Measurements from ENCODE around the gene CPT1A.
A peak's percentile ranks its signal among the peaks of the same experiment; 100 is the strongest.

CPT1A gene

DNA sequence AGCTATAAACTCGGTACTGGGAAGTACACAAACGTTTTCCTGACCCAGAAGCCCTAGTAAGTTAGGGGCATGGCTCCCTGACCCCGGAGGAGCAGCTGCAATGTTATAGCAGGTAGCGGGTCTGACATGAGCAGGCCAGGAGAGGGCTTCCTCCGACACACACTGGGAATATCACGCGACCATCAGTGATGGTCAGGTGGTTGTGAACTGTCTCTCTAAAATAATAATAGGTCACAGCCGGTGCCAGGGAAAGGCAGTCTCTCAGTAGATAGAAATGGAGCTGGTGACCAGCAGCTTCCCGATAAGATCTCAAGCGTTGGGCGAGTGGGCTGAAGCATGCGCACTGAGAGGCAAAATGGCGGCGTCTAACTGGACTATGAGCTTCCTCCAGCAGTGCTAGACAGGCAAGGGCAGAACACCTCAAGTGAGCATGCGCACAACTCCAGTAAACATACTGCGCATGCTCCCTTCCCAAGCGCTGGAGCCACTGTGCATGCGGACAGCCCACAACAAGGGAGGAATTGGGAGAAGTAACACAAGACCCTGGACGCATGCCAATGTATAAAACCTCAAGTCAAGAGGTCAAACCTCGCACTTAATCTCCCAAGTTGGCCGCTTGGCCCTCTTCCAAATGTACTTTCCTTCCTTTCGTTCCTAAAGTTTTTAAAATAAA lies 68.1 kb downstream of the CPT1A start:
- H3K27ac ChIP-seq: no peak overlapping the region
- TF ChIP-seq, protein P1, sequence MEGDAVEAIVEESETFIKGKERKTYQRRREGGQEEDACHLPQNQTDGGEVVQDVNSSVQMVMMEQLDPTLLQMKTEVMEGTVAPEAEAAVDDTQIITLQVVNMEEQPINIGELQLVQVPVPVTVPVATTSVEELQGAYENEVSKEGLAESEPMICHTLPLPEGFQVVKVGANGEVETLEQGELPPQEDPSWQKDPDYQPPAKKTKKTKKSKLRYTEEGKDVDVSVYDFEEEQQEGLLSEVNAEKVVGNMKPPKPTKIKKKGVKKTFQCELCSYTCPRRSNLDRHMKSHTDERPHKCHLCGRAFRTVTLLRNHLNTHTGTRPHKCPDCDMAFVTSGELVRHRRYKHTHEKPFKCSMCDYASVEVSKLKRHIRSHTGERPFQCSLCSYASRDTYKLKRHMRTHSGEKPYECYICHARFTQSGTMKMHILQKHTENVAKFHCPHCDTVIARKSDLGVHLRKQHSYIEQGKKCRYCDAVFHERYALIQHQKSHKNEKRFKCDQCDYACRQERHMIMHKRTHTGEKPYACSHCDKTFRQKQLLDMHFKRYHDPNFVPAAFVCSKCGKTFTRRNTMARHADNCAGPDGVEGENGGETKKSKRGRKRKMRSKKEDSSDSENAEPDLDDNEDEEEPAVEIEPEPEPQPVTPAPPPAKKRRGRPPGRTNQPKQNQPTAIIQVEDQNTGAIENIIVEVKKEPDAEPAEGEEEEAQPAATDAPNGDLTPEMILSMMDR (conservative IDR thresholded peaks at IDR 0.05): no peak

DNA sequence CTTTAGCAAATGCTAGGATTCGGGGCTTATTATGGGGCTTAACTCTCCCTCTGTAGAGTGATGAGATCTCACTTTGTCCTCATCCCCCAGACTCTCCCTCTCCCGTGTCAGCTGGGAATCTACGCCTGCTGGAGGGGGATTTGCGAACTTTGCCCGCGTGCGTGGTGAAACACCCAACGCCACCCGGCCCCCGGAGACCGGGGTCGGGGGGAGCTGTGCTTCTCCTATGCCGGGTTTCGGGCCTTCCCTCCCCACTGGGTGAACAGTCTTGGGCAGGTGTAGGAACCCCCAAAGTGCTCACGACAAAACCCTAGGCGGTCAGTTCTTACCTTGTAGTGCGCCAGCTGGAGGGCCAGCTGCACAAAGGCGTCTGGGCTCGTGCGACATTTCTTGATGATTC lies 68.8 kb downstream of the CPT1A start:
- TF ChIP-seq, protein P1 (conservative IDR thresholded peaks at IDR 0.05): no peak
- no peak overlapping the region for H3K27ac ChIP-seq

DNA sequence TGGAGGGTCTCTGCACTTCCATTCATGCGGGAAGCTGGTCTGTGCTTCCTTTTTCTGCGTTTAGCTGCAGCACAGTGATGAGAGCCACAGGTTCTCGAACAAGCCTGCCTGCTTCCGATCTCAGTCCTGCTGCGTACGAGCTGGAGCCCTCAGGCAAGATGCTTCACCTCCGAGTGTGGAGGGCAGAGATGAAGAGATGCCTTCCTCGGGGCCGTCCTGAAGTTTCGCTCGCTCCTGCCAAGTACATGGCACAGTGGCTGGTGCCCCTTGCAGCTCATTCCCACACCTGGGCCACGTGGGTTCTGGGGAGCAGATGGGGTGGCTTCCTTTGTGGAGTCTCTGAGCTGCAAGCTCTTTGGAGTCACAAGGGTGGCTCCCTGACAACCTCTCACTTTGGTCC lies 70.9 kb downstream of the CPT1A start:
- no peak overlapping the region for H3K27ac ChIP-seq
- TF ChIP-seq, protein P1 (conservative IDR thresholded peaks at IDR 0.05): no peak

DNA sequence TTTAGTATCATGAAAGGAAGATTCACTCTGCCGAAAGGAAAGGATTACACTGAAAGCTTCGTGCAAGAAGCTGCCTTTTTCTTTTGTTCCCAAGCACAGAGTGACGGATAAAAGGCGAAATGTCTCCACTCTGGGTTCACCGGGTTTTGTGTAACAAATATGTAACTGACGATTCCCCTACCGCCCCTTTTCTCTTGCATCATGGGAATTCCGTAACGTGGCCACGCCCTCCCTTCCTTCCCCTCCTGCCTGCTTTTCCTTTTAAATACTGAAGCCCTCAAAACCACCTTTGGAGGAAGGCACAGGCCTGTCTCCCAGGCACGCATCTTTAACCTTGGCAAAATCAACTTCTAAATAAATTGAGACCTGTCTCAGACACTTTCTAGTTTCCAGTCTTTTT lies 74.0 kb downstream of the CPT1A start:
- TF ChIP-seq, protein P1 (conservative IDR thresholded peaks at IDR 0.05): no peak

DNA sequence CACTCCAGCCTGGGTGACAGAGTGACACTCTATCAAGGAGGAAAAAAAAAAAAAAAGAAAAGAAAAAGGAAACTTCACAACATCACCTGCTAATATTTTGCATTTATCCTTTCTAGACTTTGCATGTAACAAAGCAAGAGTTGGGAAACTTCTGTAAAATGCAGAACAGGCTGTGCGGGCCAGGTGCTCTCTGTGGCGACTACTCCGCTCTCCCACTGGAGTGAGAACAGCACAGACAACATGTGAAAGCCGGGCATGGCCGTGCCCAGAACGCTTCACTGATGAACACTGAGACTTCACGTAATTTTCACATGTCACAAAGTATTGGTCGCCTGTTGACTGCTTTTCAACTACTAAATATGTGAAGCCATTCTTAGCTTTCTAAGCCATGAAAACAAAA lies 74.9 kb downstream of the CPT1A start:
- no peak overlapping the region for H3K27ac ChIP-seq
- TF ChIP-seq, protein P1 (conservative IDR thresholded peaks at IDR 0.05): no peak

More for the DNA sequence above, 74.0 kb downstream of the CPT1A start:
- no peak overlapping the region for H3K27ac ChIP-seq

DNA sequence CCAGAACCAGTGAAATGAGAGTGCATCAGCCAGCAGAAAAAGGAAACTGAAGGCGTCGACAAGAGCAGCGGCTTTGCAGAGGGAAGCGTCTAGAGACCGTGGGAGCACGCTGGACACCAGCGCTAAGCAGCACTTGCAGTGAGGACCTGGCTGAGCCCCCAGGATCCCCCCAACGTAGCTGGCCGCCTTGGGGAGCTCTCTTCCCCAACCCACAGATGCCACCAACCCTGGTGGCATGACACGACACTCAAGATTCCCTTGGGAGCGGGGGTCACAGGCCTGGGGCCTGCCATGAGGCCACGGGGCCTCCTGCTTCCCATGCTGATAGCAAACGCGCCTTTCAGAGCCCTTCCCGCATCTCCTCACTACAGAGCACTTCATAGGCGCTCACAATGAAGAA lies 77.0 kb downstream of the CPT1A start:
- TF ChIP-seq, protein P1 (conservative IDR thresholded peaks at IDR 0.05): no peak
- H3K27ac ChIP-seq: no peak overlapping the region

DNA sequence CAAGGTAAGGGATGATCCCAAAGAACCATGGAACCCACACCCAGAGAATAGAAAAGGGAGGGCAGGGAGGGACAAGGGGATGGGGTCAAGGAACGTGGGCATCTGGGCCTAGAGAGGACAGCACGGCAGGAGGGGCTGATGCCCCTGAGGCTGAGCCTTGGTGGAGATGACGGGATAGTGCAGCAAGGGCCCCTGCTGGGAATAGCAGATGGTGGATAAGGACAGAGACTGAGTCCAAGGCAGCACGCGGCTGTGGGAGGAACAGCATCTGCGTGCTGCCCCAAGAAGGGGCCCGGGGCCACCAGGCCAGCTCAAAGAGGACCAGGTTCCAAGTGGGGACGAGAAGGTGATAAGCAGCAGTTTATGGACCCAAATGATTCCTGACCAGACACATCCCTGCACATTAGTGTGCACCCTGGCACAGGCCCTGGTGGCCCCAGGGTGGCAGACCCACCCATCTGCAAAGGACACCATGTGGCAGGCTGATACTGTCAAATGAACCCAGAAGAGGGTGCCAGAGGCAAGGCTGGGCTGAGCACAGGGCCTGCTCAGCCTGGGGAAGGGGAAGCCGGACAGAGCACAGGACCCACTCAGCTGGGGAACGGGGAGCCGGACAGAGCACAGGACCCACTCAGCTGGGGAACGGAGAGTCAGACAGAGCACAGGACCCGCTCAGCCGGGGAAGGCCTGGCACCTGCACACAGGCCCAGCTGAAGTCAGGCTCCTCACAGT lies 77.6 kb downstream of the CPT1A start:
- H3K27ac ChIP-seq: no peak overlapping the region
- TF ChIP-seq, protein P1 (conservative IDR thresholded peaks at IDR 0.05): peak; percentile 66
